Mammary epithelial cell (primary cell): ENCODE measurements around the gene PASD1.
"Not testable (repeated sequence)": the region's sequence is repeated elsewhere in the genome, so short reads cannot be mapped to it uniquely, and the experiment has no call there.

Source experiments
- EZH2 ChIP-seq: IDR thresholded peaks from 2 replicates; pipeline ENCODE4 v1.6.1; 2012; ENCODE audit warnings: low read length, inconsistent platforms, borderline replicate concordance
- TF ChIP-seq, protein P1 (sequence below), 2 donors: IDR thresholded peaks in 1 of 2; conservative IDR thresholded peaks in 1 of 2; 2 replicates each; pipeline ENCODE4 v1.5.1; 2011 to 2012; ENCODE audit warnings: inconsistent platforms in 2 of 2, low read length in 2 of 2, mild to moderate bottlenecking in 2 of 2, control low read depth in 1 of 2, low read depth in 1 of 2; ENCODE audit not compliant: insufficient read depth in 1 of 2; ENCODE audit errors: extremely low read depth in 1 of 2

DNA sequence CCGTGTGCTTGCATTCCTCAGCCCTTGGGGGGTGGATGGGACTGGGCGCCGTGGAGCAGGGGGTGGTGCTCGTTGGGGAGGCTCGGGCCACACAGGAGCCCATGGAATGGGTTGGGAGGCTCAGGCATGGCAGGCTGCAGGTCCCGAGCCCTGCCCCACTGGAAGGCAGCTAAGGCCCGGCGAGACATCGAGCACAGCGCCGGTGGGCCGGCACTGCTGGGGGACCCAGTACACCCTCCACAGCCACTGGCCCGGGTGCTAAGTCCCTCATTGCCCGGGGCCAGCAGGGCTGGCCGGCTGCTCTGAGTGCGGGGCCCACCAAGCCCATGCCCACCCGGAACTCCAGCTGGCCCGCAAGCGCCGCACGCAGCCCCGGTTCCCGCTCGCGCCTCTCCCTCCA is 12.3 kb upstream of the PASD1 start:
- TF ChIP-seq, protein P1, sequence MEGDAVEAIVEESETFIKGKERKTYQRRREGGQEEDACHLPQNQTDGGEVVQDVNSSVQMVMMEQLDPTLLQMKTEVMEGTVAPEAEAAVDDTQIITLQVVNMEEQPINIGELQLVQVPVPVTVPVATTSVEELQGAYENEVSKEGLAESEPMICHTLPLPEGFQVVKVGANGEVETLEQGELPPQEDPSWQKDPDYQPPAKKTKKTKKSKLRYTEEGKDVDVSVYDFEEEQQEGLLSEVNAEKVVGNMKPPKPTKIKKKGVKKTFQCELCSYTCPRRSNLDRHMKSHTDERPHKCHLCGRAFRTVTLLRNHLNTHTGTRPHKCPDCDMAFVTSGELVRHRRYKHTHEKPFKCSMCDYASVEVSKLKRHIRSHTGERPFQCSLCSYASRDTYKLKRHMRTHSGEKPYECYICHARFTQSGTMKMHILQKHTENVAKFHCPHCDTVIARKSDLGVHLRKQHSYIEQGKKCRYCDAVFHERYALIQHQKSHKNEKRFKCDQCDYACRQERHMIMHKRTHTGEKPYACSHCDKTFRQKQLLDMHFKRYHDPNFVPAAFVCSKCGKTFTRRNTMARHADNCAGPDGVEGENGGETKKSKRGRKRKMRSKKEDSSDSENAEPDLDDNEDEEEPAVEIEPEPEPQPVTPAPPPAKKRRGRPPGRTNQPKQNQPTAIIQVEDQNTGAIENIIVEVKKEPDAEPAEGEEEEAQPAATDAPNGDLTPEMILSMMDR (conservative IDR thresholded peaks at IDR 0.05 in 1 of 2, IDR thresholded peaks at IDR 0.05 in 1 of 2; ENCODE audit: extremely low read depth in 1 of 2, insufficient read depth in 1 of 2, low read depth in 1 of 2, low read length in 2 of 2): not testable (repeated sequence)
- TF ChIP-seq EZH2: not testable (repeated sequence)
